HepG2 (cell line): ENCODE results near the gene TSPAN15. TPM values are rescaled to one million over a fixed set of nuclear protein-coding genes. Genes with fewer than 3 reads are reported as not detected.

ENCODE experiments used
- ATAC-seq: fragments of 200-7000 bp; cut with Tn5 transposase; 3 replicates; pipeline ENCODE4 v1.9.1; 2020; ENCODE audit warnings: mild to moderate bottlenecking, moderate library complexity
- BruUV-seq: library from RNA; stranded (reverse); fragments of 400-500 nt; replicated peaks from 2 replicates; lab custom pipeline; 2021; lab: Mats Ljungman, UMichigan
- CTCF ChIA-PET: fragments of 300-600 bp; formaldehyde crosslinking; extraction: SDS; loops from one replicate; lab custom pipeline; 2021; ENCODE audit warnings: low total read pairs, inconsistent platforms, low intra/inter-chr PET ratio; lab: Yijun Ruan, JAX
- POLR2A ChIA-PET: fragments of 350-600 bp; sonication (Branson Sonifier 250); formaldehyde crosslinking; loops from one replicate; lab custom pipeline; 2020; ENCODE audit warnings: antibody characterized with exemption, inconsistent platforms; lab: Yijun Ruan, JAX
- DNase-seq: peaks from one replicate; pipeline ENCODE4 v3.0.0-alpha.2; 2015; ENCODE audit warnings: low spot score
- FAIRE-seq: peaks from 3 replicates; lab custom pipeline; 2011; peaks lifted over from hg19 to GRCh38; lab: Jason Lieb, UNC
- H2AFZ ChIP-seq: one replicate; pipeline ENCODE4 v1.6.1; 2011; ENCODE audit warnings: low read length, inconsistent platforms
- H3K27ac ChIP-seq: fragments of 300-600 bp; 3 replicates; pipeline ENCODE4 v1.8.0; 2011; ENCODE audit warnings: mixed run types, mild to moderate bottlenecking, mixed read lengths, low read length, inconsistent platforms; ENCODE audit not compliant: insufficient read depth; ENCODE audit errors: extremely low read length
- H3K27me3 ChIP-seq, 2 experiments: fragments of 200-600 bp in 1 of 2; 2 replicates in 1 of 2; 3 replicates in 1 of 2; pipeline versions ENCODE4 v1.6.0 to v1.8.0; 2011; ENCODE audit warnings: low read length in 2 of 2, mild to moderate bottlenecking in 2 of 2, moderate library complexity in 2 of 2, inconsistent platforms in 1 of 2; ENCODE audit not compliant: insufficient read depth in 2 of 2, control insufficient read depth in 1 of 2
- H3K36me3 ChIP-seq, 2 experiments: fragments of 200-600 bp in 1 of 2; replicated peaks in 1 of 2; 2 replicates in 1 of 2; 3 replicates in 1 of 2; pipeline versions ENCODE4 v1.5.1 to v1.8.0; 2011; ENCODE audit warnings: low read length in 2 of 2, inconsistent platforms in 1 of 2; ENCODE audit not compliant: insufficient read depth in 2 of 2, control insufficient read depth in 1 of 2
- H3K4me1 ChIP-seq: 2 replicates; pipeline ENCODE4 v1.5.1; 2012; ENCODE audit warnings: low read length, inconsistent platforms; ENCODE audit not compliant: insufficient read depth
- H3K4me2 ChIP-seq: 2 replicates; pipeline ENCODE4 v1.6.0; 2011; ENCODE audit warnings: low read depth, low read length, inconsistent platforms
- H3K4me3 ChIP-seq, 3 experiments: fragments of 200-600 bp in 1 of 3; sonication (generic), shearing (Covaris generic) in 1 of 3; replicated peaks in 1 of 3; 2 replicates each; pipeline ENCODE4 v1.5.1; 2011 to 2016; ENCODE audit warnings: low read length in 3 of 3, inconsistent platforms in 2 of 3, low read depth in 2 of 3, mild to moderate bottlenecking in 2 of 3, control low read depth in 1 of 3, mixed read lengths in 1 of 3; ENCODE audit not compliant: insufficient read depth in 1 of 3
- H3K79me2 ChIP-seq: one replicate; pipeline ENCODE4 v1.6.1; 2011; ENCODE audit warnings: low read length, inconsistent platforms; ENCODE audit not compliant: insufficient read depth
- H3K9ac ChIP-seq: 2 replicates; pipeline ENCODE4 v1.6.0; 2011; ENCODE audit warnings: mild to moderate bottlenecking, low read depth, low read length, inconsistent platforms; ENCODE audit not compliant: insufficient read depth
- H3K9me3 ChIP-seq: 2 replicates; pipeline ENCODE4 v1.5.1; 2012; ENCODE audit warnings: mild to moderate bottlenecking, low read length
- H4K20me1 ChIP-seq: 2 replicates; pipeline ENCODE4 v1.6.0; 2011; ENCODE audit warnings: inconsistent platforms, mild to moderate bottlenecking, low read length, moderate library complexity; ENCODE audit not compliant: insufficient read depth
- ELF4 ChIP-seq: sonication (generic); formaldehyde crosslinking; IDR thresholded peaks from 2 replicates; pipeline ENCODE4 v1.5.0; 2020; ENCODE audit warnings: missing genetic modification reagents, mild to moderate bottlenecking, moderate library complexity, borderline replicate concordance
- ZBTB10 ChIP-seq: sonication (generic); formaldehyde crosslinking; IDR thresholded peaks from 2 replicates; pipeline ENCODE4 v1.4.0; 2020; ENCODE audit warnings: missing genetic modification reagents, borderline replicate concordance
- ZNF460 ChIP-seq: sonication (generic); formaldehyde crosslinking; IDR thresholded peaks from 2 replicates; pipeline ENCODE4 v1.5.1; 2020; ENCODE audit warnings: missing genetic modification reagents, mild to moderate bottlenecking, borderline replicate concordance
- WGBS: methylation state at CpG from one replicate; pipeline ENCODE4 v1.1.6; 2017; ENCODE audit warnings: low lambda C conversion rate; 5-methylcytosine and 5-hydroxymethylcytosine counted together
- in situ Hi-C: cut with HindIII; loops from 2 replicates; pipeline ENCODE4 v1.10.0; 2017; ENCODE audit warnings: low pct_unique_long_range_greater_than_20kb; ENCODE audit not compliant: extremely low pct_ligation_motif_present
- intact Hi-C: fragments of 100-400 bp; cut with micrococcal nuclease; formaldehyde crosslinking; loops from one replicate; pipeline ENCODE4 v1.10.0; 2022; ENCODE audit not compliant: unreplicated experiment
- polyA plus RNA-seq, 8 experiments: library from polyadenylated mRNA; depleted of rRNA in 3 of 8; stranded (reverse) in 7 of 8; unstranded in 1 of 8; fragments of >200 nt; fragmentation: Illumina TruSeq in 4 of 8; extraction: Trizol in 4 of 8; gene quantifications; 2 replicates each; pipeline versions ENCODE4 v1.2.1 to v1.2.3, GENCODE V29; 2011 to 2016; ENCODE audit warnings: low read depth in 4 of 8, missing spikeins in 1 of 8, mixed read lengths in 1 of 8; ENCODE audit not compliant: insufficient read depth in 1 of 8
- total RNA-seq, 5 experiments: library from RNA; depleted of rRNA; stranded (reverse); fragments of >200 nt; fragmentation: Illumina TruSeq; extraction: Trizol; gene quantifications; 2 replicates each; pipeline ENCODE4 v1.2.3, GENCODE V29; 2016; ENCODE audit warnings: low read depth in 1 of 5

TSPAN15 gene
- total and polyA plus RNA-seq, 2 of the 13 experiments (the other 11 are each of a cell fraction or from before 2014, with no cell fraction given) = 0.27 to 3.2 TPM

DNA sequence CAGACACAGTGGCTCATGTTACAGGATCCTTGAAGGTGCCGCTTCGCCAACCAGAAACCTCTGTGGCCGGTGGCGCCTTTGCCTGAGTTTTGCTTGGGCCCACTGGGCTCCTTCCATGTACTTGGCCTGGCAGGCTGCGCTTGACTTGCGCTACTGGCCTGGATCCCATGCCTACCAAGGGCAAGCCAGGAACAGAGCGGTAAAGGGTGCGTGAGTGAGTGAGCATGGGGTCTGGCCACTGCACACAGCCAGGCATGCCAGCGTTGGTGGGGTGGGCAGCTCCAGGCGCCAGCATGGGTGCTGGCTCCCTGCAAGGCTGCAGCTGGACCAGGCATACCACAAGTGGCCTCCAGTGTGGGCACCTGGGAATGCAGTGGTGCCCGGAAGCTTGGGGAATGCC is 16.3 kb upstream of the TSPAN15 start:
- Histone ChIP-seq H4K20me1 (no peaks in the 10 kb centered on the region), H3K9me3 (no peaks in the 10 kb centered on the region), H3K27ac (no peak overlapping the region), H3K4me3 (no peak overlapping the region), H2AFZ (no peak overlapping the region), H3K27me3 (0 out of 5 replicates have a peak, but pooled peaks cover 0 to 12% of the 10 kb centered on the region in 2 experiments), H3K9ac (no peak overlapping the region), H3K36me3 (no peaks in the 10 kb centered on the region), H3K4me2 (no peak overlapping the region), H3K4me1 (peaks cover 20% of the 10 kb centered on the region), H3K79me2 (no peaks in the 10 kb centered on the region)
- in situ Hi-C loops = no loop called here
- no TSS peak for BruUV-seq
- ChIA-PET POLR2A (no interaction called here), CTCF (no interaction called here)
- TF ChIP-seq ZBTB10 (CRISPR knock-in tag) = no peak
- TF ChIP-seq ELF4 = no peak
- intact Hi-C loops = no loop called here
- no peak for ATAC-seq
- 79% methylated on average over 9 of the region's 11 CpGs for WGBS
- DNase-seq = no peak
- FAIRE-seq = no peak

DNA sequence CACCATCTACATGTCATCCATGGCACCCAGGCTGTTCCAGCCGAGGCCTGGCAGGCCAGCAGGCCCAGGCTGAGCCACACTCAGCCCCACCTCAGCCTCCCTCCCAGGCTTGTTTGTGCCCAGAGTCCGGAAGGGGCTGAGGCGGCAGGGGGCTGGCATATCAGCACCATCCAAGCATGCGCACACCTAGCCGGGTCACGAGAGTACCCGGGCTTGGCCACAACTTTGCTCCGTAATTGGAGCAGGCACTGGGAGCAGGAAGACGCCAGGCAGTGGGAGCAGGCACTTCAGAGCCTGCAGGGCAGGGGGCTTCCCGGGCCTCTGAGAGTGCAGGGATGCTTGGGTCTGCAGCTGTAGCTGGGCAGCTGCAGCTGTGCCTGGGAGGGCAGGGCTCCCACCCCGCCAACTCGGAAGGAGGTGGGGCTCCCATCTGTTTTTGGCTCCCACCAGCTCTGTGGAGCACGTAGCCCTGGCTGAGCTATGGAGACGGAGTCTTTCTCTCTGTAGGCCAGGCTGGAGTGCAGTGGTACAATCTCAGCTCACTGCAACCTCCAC is 15.2 kb upstream of the TSPAN15 start:
- POLR2A ChIA-PET = no interaction called here
- no TSS peak for BruUV-seq
- no peak overlapping the region for H3K4me2 ChIP-seq
- WGBS = 0% methylated on average over 1 of the region's 14 CpGs
- H2AFZ ChIP-seq = no peak overlapping the region
- DNase-seq (no peak), FAIRE-seq (no peak), ATAC-seq (no peak)
- peaks cover 24% of the 10 kb centered on the region for H3K4me1 ChIP-seq
- no peak for TF ChIP-seq ZNF460 (CRISPR knock-in tag)
- H4K20me1 ChIP-seq = no peaks in the 10 kb centered on the region
- no peak overlapping the region for H3K4me3 ChIP-seq
- H3K79me2 ChIP-seq = no peaks in the 10 kb centered on the region
- H3K27ac ChIP-seq = no peak overlapping the region
- H3K9ac ChIP-seq = no peak overlapping the region
- H3K9me3 ChIP-seq = no peaks in the 10 kb centered on the region
- in situ Hi-C loops = no loop called here
- intact Hi-C loops = no loop called here
- no peaks in the 10 kb centered on the region for H3K36me3 ChIP-seq
- CTCF ChIA-PET = no interaction called here
- 0 out of 5 replicates have a peak, but pooled peaks cover 0 to 12% of the 10 kb centered on the region in 2 experiments for H3K27me3 ChIP-seq
